GM12801 (cell line): Measurements from ENCODE around the gene RUFY4.

ENCODE experiments used
- CTCF ChIP-seq: IDR thresholded peaks from one replicate; pipeline ENCODE4 v1.5.1; 2011; ENCODE audit warnings: control low read depth; ENCODE audit not compliant: insufficient read length; ENCODE audit errors: extremely low read depth

The RUFY4 gene

GRCh38 chr2:218137514-218137913, 68.5 kb downstream of the RUFY4 start:
- TF ChIP-seq CTCF, result no peak

- no peak for TF ChIP-seq CTCF
Observed at GRCh38 chr2:218138047-218138446, 69.0 kb downstream of the RUFY4 start.
